K562 (cell line): ENCODE results near the gene OR2AT4. TPM values are rescaled to one million over a fixed set of nuclear protein-coding genes. Genes with fewer than 3 reads are reported as not detected.

Experiments
- BRF2 ChIP-seq: IDR thresholded peaks from 3 replicates; pipeline ENCODE4 v1.6.1; 2011; ENCODE audit warnings: borderline replicate concordance, mild to moderate bottlenecking; ENCODE audit not compliant: insufficient read length, insufficient read depth
- CHD4 ChIP-seq: fragments of 200-600 bp; sonication (generic); IDR thresholded peaks from 3 replicates; pipeline ENCODE4 v1.6.1; 2012; ENCODE audit warnings: low read depth, mild to moderate bottlenecking, mixed read lengths, low read length, inconsistent platforms; ENCODE audit not compliant: insufficient read depth, insufficient replicate concordance, poor library complexity, severe bottlenecking
- L3MBTL2 ChIP-seq: fragments of 450-650 bp; IDR thresholded peaks from 2 replicates; pipeline ENCODE4 v1.6.1; 2016; ENCODE audit warnings: mild to moderate bottlenecking, moderate library complexity
- MGA ChIP-seq: fragments of 450-650 bp; IDR thresholded peaks from 2 replicates; pipeline ENCODE4 v1.6.1; 2016; ENCODE audit warnings: mild to moderate bottlenecking, moderate library complexity
- ZBTB8A ChIP-seq: fragments of 450-650 bp; IDR thresholded peaks from 2 replicates; pipeline ENCODE4 v1.6.1; 2018; ENCODE audit warnings: mild to moderate bottlenecking, moderate library complexity; ENCODE audit not compliant: partially characterized antibody
- ZNF407 ChIP-seq: fragments of 450-650 bp; IDR thresholded peaks from 2 replicates; pipeline ENCODE4 v1.6.1; 2016; ENCODE audit warnings: low read depth
- polyA plus RNA-seq, 8 experiments: library from polyadenylated mRNA; depleted of rRNA in 4 of 8; stranded (reverse) in 5 of 8; unstranded in 3 of 8; fragments of >200 nt; fragmentation: Nextera tagmentation in 2 of 8; fragmentation: Illumina TruSeq in 1 of 8; extraction: Ambion mirVana in 2 of 8; extraction: Trizol in 1 of 8; gene quantifications; 2 replicates each; pipeline versions ENCODE4 v1.2.1 to v1.2.3, GENCODE V29; 2011 to 2014; ENCODE audit warnings: inconsistent platforms in 1 of 8, missing spikeins in 1 of 8
- total RNA-seq, 7 experiments: library from RNA; depleted of rRNA in 6 of 7; stranded (reverse); fragments of >200 nt in 6 of 7; fragmentation: Illumina TruSeq in 2 of 7; extraction: Trizol in 2 of 7; gene quantifications; 2 replicates each; pipeline versions ENCODE4 v1.2.1 to v1.2.3, GENCODE V29; 2011 to 2021; ENCODE audit warnings: low replicate concordance in 1 of 7

Gene OR2AT4
- total and polyA plus RNA-seq, 9 of the 15 experiments (the other 6 are each of a cell fraction or from before 2014, with no cell fraction given): 0.86 to 3.1 (median 2.0) TPM

- TF ChIP-seq MGA (0 out of 2 replicates have a peak, but pooled peaks have one; percentile 3), ZBTB8A (no peak), BRF2 (no peak), L3MBTL2 (0 out of 2 replicates have a peak, but pooled peaks have one; percentile 5), CHD4 (no peak), ZNF407 (no peak)
These were observed 16.4 kb upstream of the OR2AT4 start (continued) for GRCh38 chr11:75113030-75113429.
